Coronary artery (tissue), 2 donors: ENCODE results near the gene ABHD6.
"Not testable (repeated sequence)": the region's sequence is repeated elsewhere in the genome, so short reads cannot be mapped to it uniquely, and the experiment has no call there.

Experiments
- DNase-seq: peaks from one replicate; pipeline ENCODE4 v3.0.0-alpha.2; 2017; ENCODE audit warnings: low spot score
- H3K27ac ChIP-seq, 2 donors: fragments of 200-600 bp; sonication (generic); one replicate each; pipeline ENCODE4 v1.5.1; 2016 to 2019
- H3K4me3 ChIP-seq: fragments of 200-600 bp; sonication (generic); 2 replicates; pipeline ENCODE4 v1.5.1; 2016; ENCODE audit warnings: mild to moderate bottlenecking, moderate library complexity
- CTCF ChIP-seq: fragments of 200-600 bp; sonication (generic); IDR thresholded peaks from one replicate; pipeline ENCODE4 v1.5.1; 2019; ENCODE audit warnings: antibody characterized with exemption

ABHD6 gene

GRCh38 chr3:58272891-58273290 lies 35.3 kb downstream of the ABHD6 start:
- Histone ChIP-seq H3K27ac (no peak overlapping the region), H3K4me3 (no peak overlapping the region)
- no peak for DNase-seq
- TF ChIP-seq CTCF: no peak

GRCh38 chr3:58273362-58273761 lies 35.8 kb downstream of the ABHD6 start:
- not testable (repeated sequence) for H3K4me3 ChIP-seq, DNase-seq, H3K27ac ChIP-seq

GRCh38 chr3:58274027-58274614 lies 36.5 kb downstream of the ABHD6 start:
- TF ChIP-seq CTCF: no peak

GRCh38 chr3:58281069-58281468 lies 43.5 kb downstream of the ABHD6 start:
- H3K4me3 ChIP-seq: no peak overlapping the region
- DNase-seq: no peak
- no peak for TF ChIP-seq CTCF
- no peak overlapping the region for H3K27ac ChIP-seq

More at GRCh38 chr3:58274027-58274614, 36.5 kb downstream of the ABHD6 start:
- no peak for DNase-seq
- no peak overlapping the region for H3K27ac ChIP-seq
- H3K4me3 ChIP-seq: no peak overlapping the region

GRCh38 chr3:58285334-58285733 lies 47.7 kb downstream of the ABHD6 start:
- TF ChIP-seq CTCF: no peak
- H3K27ac ChIP-seq: no peak overlapping the region

GRCh38 chr3:58287354-58287753 lies 49.8 kb downstream of the ABHD6 start:
- H3K27ac ChIP-seq: no peak overlapping the region
- TF ChIP-seq CTCF: no peak
- no peak for DNase-seq
- no peak overlapping the region for H3K4me3 ChIP-seq

More at GRCh38 chr3:58285334-58285733, 47.7 kb downstream of the ABHD6 start:
- no peak overlapping the region for H3K4me3 ChIP-seq
- DNase-seq: no peak

DNA sequence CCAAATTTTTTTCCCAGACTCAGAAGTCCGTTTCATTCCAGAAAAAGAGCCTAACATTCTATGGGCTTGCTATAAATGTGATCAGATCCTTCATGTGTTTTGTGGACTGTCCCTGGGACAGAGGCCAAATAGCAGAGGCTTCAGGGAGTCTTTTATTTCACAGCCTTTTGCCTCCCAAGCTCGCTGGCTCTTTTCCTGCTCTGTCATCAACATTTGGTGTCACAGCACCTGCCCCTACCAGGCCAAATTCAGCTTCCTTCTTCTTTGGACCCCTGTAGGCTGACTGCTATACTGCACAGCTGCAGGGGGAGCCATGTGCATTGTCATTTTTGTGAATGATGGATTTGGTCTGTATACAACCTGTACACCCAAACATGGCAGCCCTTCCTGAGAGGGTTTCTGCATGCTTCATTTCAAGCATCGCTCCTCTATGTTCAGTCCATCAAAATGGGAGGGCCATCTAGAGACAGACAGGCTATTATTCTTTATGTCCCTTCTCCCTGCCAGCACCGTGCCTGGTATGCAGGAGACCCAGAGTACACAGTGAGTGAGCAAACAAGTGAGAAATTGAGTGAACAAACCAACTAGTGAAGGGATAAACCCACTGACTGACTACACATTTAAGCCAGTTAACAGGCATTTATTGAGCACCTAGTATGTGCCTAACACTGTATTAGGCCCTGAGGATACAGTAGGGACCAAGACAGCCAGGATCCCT lies 50.6 kb downstream of the ABHD6 start:
- DNase-seq: no peak
- no peak overlapping the region for H3K27ac ChIP-seq
- H3K4me3 ChIP-seq: no peak overlapping the region
- no peak for TF ChIP-seq CTCF

DNA sequence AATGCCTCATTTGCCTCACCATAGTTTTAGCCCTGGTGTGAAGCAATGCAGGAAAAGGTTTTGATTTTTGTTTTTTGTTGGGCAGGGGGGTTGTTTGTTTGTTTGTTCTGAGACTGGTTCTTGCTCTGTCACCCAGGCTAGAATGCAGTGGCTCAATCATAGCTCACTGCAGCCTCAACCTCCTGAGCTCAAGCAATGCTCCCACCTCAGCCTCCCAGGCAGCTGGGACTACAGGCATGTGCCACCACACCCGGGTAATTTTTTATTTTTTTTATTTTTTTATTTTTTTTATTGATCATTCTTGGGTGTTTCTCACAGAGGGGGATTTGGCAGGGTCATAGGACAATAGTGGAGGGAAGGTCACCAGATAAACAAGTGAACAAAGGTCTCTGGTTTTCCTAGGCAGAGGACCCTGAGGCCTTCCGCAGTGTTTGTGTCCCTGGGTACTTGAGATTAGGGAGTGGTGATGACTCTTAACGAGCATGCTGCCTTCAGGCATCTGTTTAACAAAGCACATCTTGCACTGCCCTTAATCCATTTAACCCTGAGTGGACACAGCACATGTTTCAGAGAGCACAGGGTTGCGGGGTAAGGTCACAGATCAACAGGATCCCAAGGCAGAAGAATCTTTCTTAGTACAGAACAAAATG lies 51.5 kb downstream of the ABHD6 start:
- not testable (repeated sequence) for H3K27ac ChIP-seq, DNase-seq, H3K4me3 ChIP-seq

- not testable (repeated sequence) for H3K27ac ChIP-seq, H3K4me3 ChIP-seq, DNase-seq
Measured at GRCh38 chr3:58290446-58290845, 52.9 kb downstream of the ABHD6 start.
